ENCODE data around the gene NREP. TPM values are rescaled to one million over a fixed set of nuclear protein-coding genes. Genes with fewer than 3 reads are reported as not detected.
A peak's percentile ranks its signal among the peaks of the same experiment; 100 is the strongest.

NREP gene
- total and polyA plus RNA-seq, 8 donors: 33.9 to 1,154 (median 1,003) TPM

DNA sequence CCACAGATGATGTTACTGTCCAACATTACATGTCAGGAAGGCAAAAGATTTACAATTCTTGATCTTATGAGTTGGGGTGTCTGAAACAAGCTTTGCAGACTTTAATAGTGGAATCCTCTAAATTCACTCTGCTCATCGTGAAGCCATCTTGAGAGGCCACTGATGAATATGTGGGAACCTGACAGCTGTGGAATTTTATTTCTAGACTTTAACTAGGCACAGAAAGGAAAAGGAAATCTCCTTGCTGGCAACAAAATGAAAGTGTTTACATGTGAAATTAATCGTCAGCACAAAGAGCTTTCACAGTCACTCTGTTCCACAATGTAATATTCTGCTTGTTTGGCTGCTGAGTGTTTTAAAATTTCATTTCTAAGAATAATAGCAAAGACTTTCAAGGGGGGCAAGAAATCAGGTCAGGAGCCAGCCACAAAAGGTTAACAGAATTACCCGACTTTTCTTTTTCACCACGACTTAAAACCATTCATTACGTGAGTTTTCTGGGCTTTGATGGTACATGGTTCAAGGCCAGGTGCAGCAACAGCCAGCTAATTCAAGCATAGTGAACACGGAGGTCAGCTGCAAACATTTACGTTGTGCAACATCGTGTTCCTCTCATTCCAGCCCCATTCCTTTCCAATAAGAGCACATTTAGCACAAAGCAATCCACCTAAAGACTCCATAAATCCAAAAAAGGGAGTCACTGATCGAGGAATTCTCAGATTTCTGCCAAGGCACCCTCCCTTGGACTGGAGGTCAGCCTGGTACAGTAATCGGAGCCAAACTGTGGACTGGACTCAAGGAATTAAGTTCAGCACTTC, 14.6 kb downstream of the NREP start:
- H3K4me1 ChIP-seq: peaks cover 8 to 11% of the 10 kb centered on the region in 2 donors
- no peak for TF ChIP-seq CTCF (IDR thresholded peaks at IDR 0.05)
- no peaks in the 10 kb centered on the region for H3K9me3 ChIP-seq
- DNase-seq (peak in 1 of 4 donors; percentile 68), ATAC-seq (peak; percentile 71)
- no peaks in the 10 kb centered on the region for H3K36me3 ChIP-seq
- no peaks in the 10 kb centered on the region for H3K27me3 ChIP-seq
- H3K27ac ChIP-seq: peak overlapping the region; percentile 7 to 29
- H3K4me3 ChIP-seq: no peak overlapping the region
- intact Hi-C loops (cut with DNase I): no loop called here

- TF ChIP-seq CTCF (IDR thresholded peaks at IDR 0.05): no peak
- no peak for ATAC-seq
- H3K27ac ChIP-seq: no peak overlapping the region
- no peak overlapping the region for H3K4me3 ChIP-seq
- no peaks in the 10 kb centered on the region for H3K9me3 ChIP-seq
- no peaks in the 10 kb centered on the region for H3K36me3 ChIP-seq
- intact Hi-C loops (cut with DNase I): no loop called here
- no peak for DNase-seq
- peaks cover 8 to 11% of the 10 kb centered on the region in 2 donors for H3K4me1 ChIP-seq
- H3K27me3 ChIP-seq: no peaks in the 10 kb centered on the region
Measured at GRCh38 chr5:111741278-111741677, 15.7 kb downstream of the NREP start.

GRCh38 chr5:111739416-111739815, 17.6 kb downstream of the NREP start:
- no peak overlapping the region for H3K4me3 ChIP-seq
- H3K27me3 ChIP-seq: no peaks in the 10 kb centered on the region
- H3K4me1 ChIP-seq: peaks cover 8 to 11% of the 10 kb centered on the region in 2 donors
- TF ChIP-seq CTCF (IDR thresholded peaks at IDR 0.05): no peak
- H3K9me3 ChIP-seq: no peaks in the 10 kb centered on the region
- no peak for ATAC-seq
- DNase-seq: no peak
- intact Hi-C loops (cut with DNase I): no loop called here
- H3K27ac ChIP-seq: no peak overlapping the region
- no peaks in the 10 kb centered on the region for H3K36me3 ChIP-seq

DNA sequence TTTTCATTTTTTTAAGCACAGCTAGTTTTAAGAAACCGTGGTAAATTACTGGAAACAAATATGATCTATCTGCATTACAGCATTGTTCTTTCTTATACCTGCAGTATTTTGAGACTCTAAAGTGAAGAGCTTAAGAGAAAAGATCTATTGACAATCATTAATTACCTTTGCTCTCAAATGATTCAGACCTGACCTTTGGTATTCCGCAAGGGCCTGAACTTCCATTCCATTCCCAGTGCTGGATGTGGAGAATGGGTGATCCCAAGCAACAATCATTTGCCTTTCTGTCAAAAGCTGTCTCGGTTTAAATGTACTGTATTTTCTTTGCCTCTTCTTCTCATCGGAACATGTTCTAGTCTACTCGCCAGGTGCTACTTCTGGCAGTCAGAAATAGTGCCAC, 18.9 kb downstream of the NREP start:
- Histone ChIP-seq H3K27ac (no peak overlapping the region), H3K27me3 (no peaks in the 10 kb centered on the region)

More for the DNA sequence above, 18.9 kb downstream of the NREP start:
- no peak for ATAC-seq
- intact Hi-C loops (cut with DNase I): no loop called here
- H3K4me3 ChIP-seq: no peak overlapping the region
- no peak for TF ChIP-seq CTCF (IDR thresholded peaks at IDR 0.05)
- no peak for DNase-seq
- peaks cover 5 to 6% of the 10 kb centered on the region in 2 donors for H3K4me1 ChIP-seq
- no peaks in the 10 kb centered on the region for H3K9me3 ChIP-seq
- no peaks in the 10 kb centered on the region for H3K36me3 ChIP-seq
